Right renal cortex interstitium (tissue), 3 donors: Measurements from ENCODE around the gene CST7. TPM values are rescaled to one million over a fixed set of nuclear protein-coding genes. Genes with fewer than 3 reads are reported as not detected.

Experiments
- DNase-seq, 3 donors: peaks; one replicate each; pipeline ENCODE4 v3.0.0-alpha.2; 2013; ENCODE audit warnings: low read depth in 3 of 3, low spot score in 2 of 3
- polyA plus RNA-seq, 3 donors: library from polyadenylated mRNA; unstranded; fragments of 120-200 nt; gene quantifications; one replicate each; pipeline ENCODE4 v1.2.1, GENCODE V29; 2013; ENCODE audit not compliant: insufficient read length in 3 of 3

CST7 gene
- polyA plus RNA-seq, 3 donors, result 0.12 to 0.79 (median 0.51) TPM

GRCh38 chr20:24950128-24950835 lies 1.2 kb downstream of the CST7 start:
- no peak for DNase-seq

DNA sequence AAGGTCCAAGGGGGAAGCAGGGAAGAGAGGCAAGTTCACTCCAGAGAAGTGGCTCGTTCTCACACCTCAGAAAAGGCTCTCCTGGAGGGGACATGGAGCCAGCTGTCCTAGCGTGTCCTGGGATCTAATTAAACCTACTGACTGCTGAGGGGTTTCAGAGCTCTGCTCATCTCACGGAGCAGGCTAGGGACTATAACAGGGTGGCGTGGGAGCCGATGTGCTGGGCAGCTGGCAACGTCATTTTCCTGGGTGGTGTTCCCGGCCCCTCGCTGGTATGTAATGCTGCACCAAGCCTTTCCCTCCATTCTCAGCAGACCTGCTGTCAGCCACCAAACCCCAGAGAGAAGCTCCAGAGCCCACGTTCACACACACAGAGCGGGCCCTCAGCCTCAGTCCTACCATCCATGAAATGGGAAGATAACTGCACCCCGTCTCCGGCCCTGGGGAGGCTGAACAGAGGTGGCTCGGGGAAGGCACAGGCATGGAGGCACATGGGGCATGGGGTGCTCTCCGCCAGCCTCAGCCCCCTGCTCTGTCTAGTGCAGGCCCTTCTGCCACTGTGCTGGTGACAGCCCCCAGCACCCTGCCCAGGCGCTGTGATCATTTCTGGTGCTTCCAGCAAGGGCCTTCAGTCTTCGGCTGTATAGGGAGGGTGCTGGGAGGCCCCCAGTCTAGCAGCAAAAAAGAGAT lies 1.9 kb downstream of the CST7 start:
- no peak for DNase-seq

- no peak for DNase-seq
Measured at GRCh38 chr20:24951536-24952083, 2.5 kb downstream of the CST7 start.

DNA sequence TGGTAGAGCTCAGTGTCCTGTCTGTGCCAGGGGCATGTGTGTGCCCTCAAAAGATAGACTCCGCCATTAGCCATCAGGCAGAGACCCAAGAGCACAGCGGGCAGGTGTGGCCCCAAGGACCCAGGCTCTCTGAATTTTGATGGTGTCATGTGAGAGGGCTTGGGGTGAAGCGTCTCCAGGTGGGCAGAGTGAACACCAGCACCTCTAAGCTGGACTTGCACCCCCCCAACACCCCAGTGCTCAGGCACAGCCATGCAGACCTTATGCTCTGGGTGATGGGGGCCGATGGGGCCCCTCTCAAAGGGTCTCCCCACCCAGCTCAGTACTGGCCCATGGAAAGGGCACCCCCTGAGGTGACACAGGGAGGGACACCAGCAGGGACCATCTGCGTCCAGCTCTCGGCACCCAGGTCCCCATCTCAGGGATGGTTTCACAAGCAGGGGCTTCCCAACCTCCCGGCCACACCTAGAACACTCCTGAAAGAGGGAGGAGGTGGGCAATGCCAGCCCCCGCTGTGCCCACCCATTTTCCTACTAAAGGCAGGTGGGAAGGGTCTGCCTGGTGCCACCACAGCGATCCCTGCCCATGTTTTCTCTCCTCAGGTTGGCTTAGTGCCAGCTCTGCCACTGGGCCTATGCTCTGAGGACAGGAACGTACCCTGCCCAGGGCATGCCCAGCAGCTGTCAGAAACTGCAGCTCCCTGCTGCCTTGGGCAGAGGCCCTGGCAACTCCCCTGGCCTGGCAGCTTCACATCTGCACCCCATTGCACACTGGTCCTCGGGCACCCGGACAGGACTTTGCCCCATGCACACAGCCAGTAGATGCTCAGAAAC lies 3.5 kb downstream of the CST7 start:
- DNase-seq, result no peak

DNA sequence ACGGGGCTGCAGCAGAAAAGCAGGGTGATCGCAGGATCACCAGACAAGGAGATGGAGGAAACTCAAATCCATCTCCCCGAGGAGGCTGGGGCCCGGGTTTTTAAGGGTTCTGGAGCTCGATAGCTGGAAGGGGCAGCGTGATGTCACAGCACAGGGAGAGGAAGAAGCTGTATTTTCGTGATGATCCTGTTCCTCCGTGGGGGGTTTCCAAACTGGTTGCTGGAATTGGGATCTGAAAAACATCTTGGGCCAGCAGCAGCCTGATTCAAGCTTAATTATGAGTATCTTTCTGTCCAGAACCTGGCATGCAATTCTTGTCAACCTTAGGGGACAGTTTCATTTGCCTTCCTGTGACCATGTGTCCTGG lies 4.1 kb downstream of the CST7 start:
- DNase-seq, result no peak

GRCh38 chr20:24953621-24954133 lies 4.6 kb downstream of the CST7 start:
- no peak for DNase-seq

GRCh38 chr20:24954151-24954550 lies 5.1 kb downstream of the CST7 start:
- DNase-seq, result no peak

- DNase-seq, result no peak
Measured at GRCh38 chr20:24954566-24954965, 5.5 kb downstream of the CST7 start.

GRCh38 chr20:24955045-24955444 lies 6.0 kb downstream of the CST7 start:
- no peak for DNase-seq

GRCh38 chr20:24956001-24956841 lies 7.2 kb downstream of the CST7 start:
- no peak for DNase-seq

- no peak for DNase-seq
Measured at GRCh38 chr20:24957326-24958016, 8.4 kb downstream of the CST7 start.

DNA sequence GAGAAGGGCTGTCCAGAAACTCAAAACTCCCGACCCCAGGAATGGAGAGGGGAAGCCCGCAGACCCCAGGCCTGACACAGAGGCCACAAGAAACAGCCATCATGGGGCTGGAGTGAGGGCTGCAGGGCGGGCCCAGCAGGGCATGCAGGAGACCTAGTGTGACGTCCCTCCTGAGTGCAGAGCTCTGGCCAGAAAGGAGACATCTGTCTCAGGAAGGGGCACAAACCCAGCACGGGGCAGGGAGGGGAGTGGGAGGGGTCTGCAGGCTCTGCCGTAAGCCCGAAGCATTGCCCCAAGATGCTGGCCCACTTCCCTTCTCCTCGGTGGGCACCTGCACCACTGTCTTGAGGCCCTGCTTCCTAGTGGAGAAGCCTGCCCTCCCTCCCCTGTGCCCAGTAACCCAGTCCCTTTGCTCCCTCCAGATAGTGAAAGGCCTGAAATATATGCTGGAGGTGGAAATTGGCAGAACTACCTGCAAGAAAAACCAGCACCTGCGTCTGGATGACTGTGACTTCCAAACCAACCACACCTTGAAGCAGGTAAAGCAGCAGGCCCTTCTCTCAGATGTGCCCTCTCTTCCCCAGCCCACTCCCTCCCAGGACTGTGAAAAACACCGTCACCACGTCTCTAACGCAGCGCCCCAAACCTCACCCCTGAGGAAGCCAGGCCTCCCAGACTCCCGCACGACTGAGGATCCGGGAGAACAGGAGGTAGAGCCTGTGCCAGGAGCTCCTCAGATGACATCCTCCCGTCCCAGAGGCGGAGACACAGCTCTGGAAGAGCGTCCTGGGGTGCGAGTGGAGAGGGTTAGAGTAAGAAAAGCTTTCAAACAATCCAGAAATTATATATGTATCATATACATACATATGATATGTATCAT lies 9.7 kb downstream of the CST7 start:
- no peak for DNase-seq

DNA sequence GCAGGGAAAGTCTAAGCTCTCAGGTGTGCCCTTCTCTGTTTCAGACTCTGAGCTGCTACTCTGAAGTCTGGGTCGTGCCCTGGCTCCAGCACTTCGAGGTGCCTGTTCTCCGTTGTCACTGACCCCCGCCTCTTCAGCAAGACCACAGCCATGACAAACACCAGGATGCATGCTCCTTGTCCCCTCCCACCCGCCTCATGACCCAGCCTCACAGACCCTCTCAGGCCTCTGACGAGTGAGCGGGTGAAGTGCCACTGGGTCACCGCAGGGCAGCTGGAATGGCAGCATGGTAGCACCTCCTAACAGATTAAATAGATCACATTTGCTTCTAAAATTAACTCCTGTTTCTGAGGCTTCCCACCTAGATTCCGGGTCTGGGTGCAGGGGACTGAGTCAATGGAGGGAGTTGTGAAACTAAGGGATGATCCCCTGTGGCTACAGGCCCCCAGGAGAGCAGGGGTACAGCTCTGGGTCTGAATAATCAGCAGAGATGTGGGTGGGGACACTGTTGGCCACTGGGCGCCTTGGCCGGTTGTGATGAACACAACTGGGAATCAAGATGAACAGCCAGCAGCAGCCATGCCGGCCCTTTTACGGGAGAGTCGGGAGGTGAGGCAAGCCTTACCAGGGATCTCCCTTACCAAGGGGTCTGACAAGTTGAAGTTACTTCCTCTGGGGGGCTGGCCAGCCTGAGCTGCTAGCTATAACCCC lies 10.7 kb downstream of the CST7 start:
- no peak for DNase-seq

- no peak for DNase-seq
Measured at GRCh38 chr20:24960302-24960801, 11.3 kb downstream of the CST7 start.

DNA sequence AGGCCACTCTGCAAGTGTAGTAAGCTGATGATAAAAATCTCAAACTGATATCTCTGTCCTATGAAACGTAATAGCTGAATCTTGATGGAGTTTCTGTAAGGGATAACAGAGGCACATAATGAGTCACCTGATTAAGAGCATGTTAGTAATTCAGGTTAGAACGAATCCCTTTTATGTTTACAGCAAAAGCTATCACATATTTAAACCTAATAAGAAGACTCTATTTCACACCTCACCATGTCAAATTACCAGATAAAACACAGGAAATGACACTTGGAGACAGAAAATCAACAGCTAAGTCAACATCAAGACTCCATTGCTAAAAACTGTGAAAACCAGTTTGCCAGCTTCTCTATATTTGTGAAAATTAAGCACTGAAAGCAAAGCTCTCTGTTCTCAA lies 11.8 kb downstream of the CST7 start:
- no peak for DNase-seq

GRCh38 chr20:24961384-24962181 lies 12.5 kb downstream of the CST7 start:
- no peak for DNase-seq

DNA sequence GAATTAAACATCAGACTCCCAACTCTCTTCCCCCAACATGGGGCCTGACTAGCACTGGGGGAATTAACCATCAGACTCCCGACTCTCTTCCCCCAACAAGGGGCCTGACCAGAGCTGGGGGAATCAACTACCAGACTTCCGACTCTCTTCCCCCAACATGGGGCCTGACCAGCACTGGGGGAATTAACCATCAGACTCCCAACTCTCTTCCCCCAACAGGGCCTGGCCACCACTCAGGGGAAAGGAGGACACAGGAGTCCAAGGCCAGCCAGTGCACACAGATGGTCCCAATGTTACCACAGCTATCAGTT lies 13.1 kb downstream of the CST7 start:
- no peak for DNase-seq
